GM23338 (cell line): Measurements from ENCODE around the gene NUDT6. TPM values are rescaled to one million over a fixed set of nuclear protein-coding genes. Genes with fewer than 3 reads are reported as not detected.

ENCODE experiments used
- ATAC-seq: fragments of 200-7000 bp; cut with Tn5 transposase; 3 replicates; pipeline ENCODE4 v1.9.1; 2020
- DNase-seq: peaks from one replicate; pipeline ENCODE4 v3.0.0-alpha.2; 2015; ENCODE audit warnings: low spot score
- H2AFZ ChIP-seq: fragments of 200-600 bp; sonication (generic); 2 replicates; pipeline ENCODE4 v1.8.0; 2016; ENCODE audit warnings: antibody characterized with exemption, mild to moderate bottlenecking, moderate library complexity
- H3F3A ChIP-seq: fragments of 200-600 bp; sonication (generic); replicated peaks from 2 replicates; pipeline ENCODE4 v1.8.0; 2017; ENCODE audit warnings: antibody characterized with exemption, mixed run types, low read depth
- H3K27ac ChIP-seq: fragments of 200-600 bp; sonication (generic); 2 replicates; pipeline ENCODE4 v1.6.1; 2016; ENCODE audit warnings: low read depth
- H3K27me3 ChIP-seq: fragments of 200-600 bp; sonication (generic); 2 replicates; pipeline ENCODE4 v1.8.0; 2016; ENCODE audit warnings: mild to moderate bottlenecking, mixed run types, moderate library complexity; ENCODE audit not compliant: insufficient read depth
- H3K36me3 ChIP-seq: fragments of 200-600 bp; sonication (generic); 2 replicates; pipeline ENCODE4 v1.8.0; 2016; ENCODE audit warnings: mild to moderate bottlenecking; ENCODE audit not compliant: insufficient read depth
- H3K4me1 ChIP-seq: fragments of 200-600 bp; sonication (generic); 2 replicates; pipeline ENCODE4 v1.8.0; 2016; ENCODE audit warnings: mild to moderate bottlenecking, moderate library complexity; ENCODE audit not compliant: insufficient read depth
- H3K4me2 ChIP-seq: fragments of 200-600 bp; sonication (generic); 2 replicates; pipeline ENCODE4 v1.7.1; 2017; ENCODE audit warnings: mixed run types
- H3K4me3 ChIP-seq: fragments of 200-600 bp; sonication (generic); 2 replicates; pipeline ENCODE4 v1.6.1; 2016; ENCODE audit warnings: mixed run types
- H3K79me2 ChIP-seq: fragments of 200-600 bp; sonication (generic); replicated peaks from 2 replicates; pipeline ENCODE4 v1.8.0; 2017; ENCODE audit warnings: mild to moderate bottlenecking; ENCODE audit not compliant: insufficient read depth
- H3K9me2 ChIP-seq: fragments of 200-600 bp; sonication (generic); 2 replicates; pipeline ENCODE4 v1.8.0; 2017; ENCODE audit not compliant: insufficient read depth
- H4K20me1 ChIP-seq: fragments of 200-600 bp; sonication (generic); replicated peaks from 2 replicates; pipeline ENCODE4 v1.8.0; 2017; ENCODE audit warnings: mild to moderate bottlenecking; ENCODE audit not compliant: insufficient read depth
- H3K27ac Mint-ChIP-seq: 2 replicates; pipeline ENCODE4 v1.8.0; 2020; ENCODE audit warnings: inconsistent platforms, mild to moderate bottlenecking, moderate library complexity, mixed read lengths
- H3K27me3 Mint-ChIP-seq: 3 replicates; pipeline ENCODE4 v1.8.0; 2022; ENCODE audit warnings: low read depth, mild to moderate bottlenecking, moderate library complexity, mixed read lengths, inconsistent platforms; ENCODE audit not compliant: insufficient read depth, poor library complexity
- H3K36me3 Mint-ChIP-seq: 3 replicates; pipeline ENCODE4 v1.8.0; 2021; ENCODE audit warnings: low read depth, mild to moderate bottlenecking, inconsistent platforms, moderate library complexity, mixed read lengths
- H3K4me1 Mint-ChIP-seq: 3 replicates; pipeline ENCODE4 v1.8.0; 2020; ENCODE audit warnings: mild to moderate bottlenecking, inconsistent platforms, mixed read lengths
- H3K4me3 Mint-ChIP-seq: 3 replicates; pipeline ENCODE4 v1.8.0; 2021; ENCODE audit warnings: moderate library complexity, mild to moderate bottlenecking, inconsistent platforms, mixed read lengths
- H3K9me3 Mint-ChIP-seq: 3 replicates; pipeline ENCODE4 v1.8.0; 2020; ENCODE audit warnings: moderate library complexity, mild to moderate bottlenecking, inconsistent platforms, mixed read lengths
- CREB1 ChIP-seq: fragments of 250-450 bp; sonication (Bioruptor Pico); IDR thresholded peaks from 2 replicates; pipeline ENCODE4 v1.5.0; 2020; ENCODE audit warnings: low read depth, mild to moderate bottlenecking, moderate library complexity
- EZH2 ChIP-seq: fragments of 200-600 bp; sonication (generic); IDR thresholded peaks from one replicate; pipeline ENCODE4 v1.8.0; 2017; ENCODE audit warnings: antibody characterized with exemption, mild to moderate bottlenecking, low read depth; ENCODE audit not compliant: unreplicated experiment
- EZH2phosphoT487 ChIP-seq: fragments of 200-600 bp; sonication (generic); IDR thresholded peaks from one replicate; pipeline ENCODE4 v1.8.1; 2018; ENCODE audit warnings: antibody characterized with exemption; ENCODE audit not compliant: unreplicated experiment
- JUNB ChIP-seq: IDR thresholded peaks from one replicate; pipeline ENCODE4 v1.6.1; 2016; ENCODE audit warnings: antibody characterized with exemption; ENCODE audit not compliant: unreplicated experiment
- NANOG ChIP-seq: IDR thresholded peaks from 2 replicates; pipeline ENCODE4 v1.6.1; 2016; ENCODE audit warnings: antibody characterized with exemption, borderline replicate concordance
- POLR2AphosphoS5 ChIP-seq: IDR thresholded peaks from 2 replicates; pipeline ENCODE4 v1.6.1; 2016; ENCODE audit warnings: antibody characterized with exemption, low read depth
- REST ChIP-seq: IDR thresholded peaks from one replicate; pipeline ENCODE4 v1.6.1; 2018; ENCODE audit warnings: antibody characterized with exemption; ENCODE audit not compliant: unreplicated experiment
- STAT1 ChIP-seq: IDR thresholded peaks from one replicate; pipeline ENCODE4 v1.6.1; 2016; ENCODE audit warnings: antibody characterized with exemption; ENCODE audit not compliant: unreplicated experiment
- ZNF114 ChIP-seq: fragments of 250-450 bp; sonication (Bioruptor Pico); IDR thresholded peaks from 2 replicates; pipeline ENCODE4 v1.5.0; 2020; ENCODE audit warnings: mild to moderate bottlenecking, moderate library complexity
- ZNF331 ChIP-seq: fragments of 250-450 bp; sonication (Bioruptor Pico); IDR thresholded peaks from 2 replicates; pipeline ENCODE4 v1.5.0; 2020; ENCODE audit warnings: low read depth, mild to moderate bottlenecking, moderate library complexity
- ZNF462 ChIP-seq: fragments of 250-450 bp; sonication (Bioruptor Pico); IDR thresholded peaks from 2 replicates; pipeline ENCODE4 v1.5.0; 2020; ENCODE audit warnings: mild to moderate bottlenecking, moderate library complexity
- polyA plus RNA-seq: library from polyadenylated mRNA; unstranded; fragments of >200 nt; fragmentation: Nextera tagmentation; extraction: Ambion mirVana; gene quantifications from 2 replicates; pipeline ENCODE4 v1.2.1, GENCODE V29; 2016
- total RNA-seq: library from RNA; depleted of rRNA; stranded (reverse); fragments of >200 nt; shearing (Covaris generic); gene quantifications from 2 replicates; pipeline ENCODE4 v1.2.3, GENCODE V29; 2014
- TF ChIP-seq, protein P1 (sequence below), 2 experiments: fragments of 200-600 bp in 1 of 2; sonication (generic) in 1 of 2; conservative IDR thresholded peaks; 2 replicates each; pipeline versions ENCODE4 v1.5.1 to v1.6.1; 2016 to 2017; ENCODE audit warnings: antibody characterized with exemption in 2 of 2, low read depth in 2 of 2, mild to moderate bottlenecking in 2 of 2, moderate library complexity in 1 of 2
- TF ChIP-seq, protein P2 (sequence below): IDR thresholded peaks from 2 replicates; pipeline ENCODE4 v1.6.1; 2016; ENCODE audit warnings: antibody characterized with exemption

The NUDT6 gene
- total and polyA plus RNA-seq, 2 experiments from 2014 or later = 4.9 to 9.1 TPM

DNA sequence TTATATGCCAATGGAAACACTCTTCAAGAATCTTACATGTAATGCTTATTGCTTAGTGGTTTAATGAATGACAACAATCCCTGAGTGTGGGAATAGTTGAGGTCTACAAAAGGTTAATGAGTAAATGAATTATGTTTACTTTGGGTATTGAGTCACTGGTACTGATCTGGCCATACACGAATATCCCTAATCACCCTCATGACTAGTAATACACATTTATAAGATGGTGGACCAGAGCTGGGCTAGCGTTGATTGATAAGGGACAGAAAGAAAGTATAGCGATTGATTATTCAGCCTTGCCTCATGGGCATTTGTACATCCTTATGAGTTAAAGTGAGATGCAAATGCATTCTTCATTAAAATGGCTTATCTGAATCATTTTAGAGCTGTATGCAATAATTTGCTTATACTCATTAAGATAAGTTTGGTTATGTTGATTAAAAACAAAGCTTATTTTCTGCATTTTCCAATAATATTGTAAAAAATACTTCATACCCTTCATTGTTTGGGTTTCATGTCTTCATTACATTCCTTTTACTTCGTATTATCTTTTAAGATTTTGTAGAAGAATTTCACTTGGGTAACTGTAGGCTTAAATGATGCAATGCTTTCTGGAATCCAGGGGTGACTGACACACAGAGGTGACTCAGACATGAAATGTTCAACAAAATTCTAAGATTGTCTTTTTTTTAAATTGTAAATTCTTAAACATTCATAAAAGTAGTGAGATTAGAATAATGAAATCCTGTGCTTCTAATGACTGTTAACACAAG is 48.4 kb downstream of the NUDT6 start:
- Histone ChIP-seq H3K36me3 (peaks cover 27% of the 10 kb centered on the region), H3F3A (peaks cover 11% of the 10 kb centered on the region; the same call in 1 of the 2 replicates), H2AFZ (no peak overlapping the region), H3K27ac (peak overlapping the region; percentile 23), H3K4me2 (no peak overlapping the region), H3K4me1 (peaks cover 26% of the 10 kb centered on the region), H3K4me3 (no peak overlapping the region), H3K9me2 (peaks cover 3% of the 10 kb centered on the region; the same call in 1 of the 2 replicates), H3K79me2 (peaks cover 100% of the 10 kb centered on the region), H3K27me3 (no peaks in the 10 kb centered on the region), H4K20me1 (peaks cover 59% of the 10 kb centered on the region)
- Mint-ChIP-seq H3K4me3 (no peak overlapping the region), H3K36me3 (peaks cover 56% of the 10 kb centered on the region), H3K27me3 (peaks cover 9% of the 10 kb centered on the region), H3K9me3 (peaks cover 9% of the 10 kb centered on the region), H3K4me1 (peaks cover 45% of the 10 kb centered on the region), H3K27ac (no peak overlapping the region; the same call in 1 of the 2 replicates)
- TF ChIP-seq NANOG (no peak), ZNF331 (no peak), REST (no peak), EZH2 (no peak), ZNF462 (CRISPR knock-in tag) (no peak), ZNF114 (CRISPR knock-in tag) (no peak), POLR2AphosphoS5 (no peak), JUNB (no peak), CREB1 (CRISPR knock-in tag) (no peak), EZH2phosphoT487 (no peak), STAT1 (no peak)
- TF ChIP-seq, protein P1, sequence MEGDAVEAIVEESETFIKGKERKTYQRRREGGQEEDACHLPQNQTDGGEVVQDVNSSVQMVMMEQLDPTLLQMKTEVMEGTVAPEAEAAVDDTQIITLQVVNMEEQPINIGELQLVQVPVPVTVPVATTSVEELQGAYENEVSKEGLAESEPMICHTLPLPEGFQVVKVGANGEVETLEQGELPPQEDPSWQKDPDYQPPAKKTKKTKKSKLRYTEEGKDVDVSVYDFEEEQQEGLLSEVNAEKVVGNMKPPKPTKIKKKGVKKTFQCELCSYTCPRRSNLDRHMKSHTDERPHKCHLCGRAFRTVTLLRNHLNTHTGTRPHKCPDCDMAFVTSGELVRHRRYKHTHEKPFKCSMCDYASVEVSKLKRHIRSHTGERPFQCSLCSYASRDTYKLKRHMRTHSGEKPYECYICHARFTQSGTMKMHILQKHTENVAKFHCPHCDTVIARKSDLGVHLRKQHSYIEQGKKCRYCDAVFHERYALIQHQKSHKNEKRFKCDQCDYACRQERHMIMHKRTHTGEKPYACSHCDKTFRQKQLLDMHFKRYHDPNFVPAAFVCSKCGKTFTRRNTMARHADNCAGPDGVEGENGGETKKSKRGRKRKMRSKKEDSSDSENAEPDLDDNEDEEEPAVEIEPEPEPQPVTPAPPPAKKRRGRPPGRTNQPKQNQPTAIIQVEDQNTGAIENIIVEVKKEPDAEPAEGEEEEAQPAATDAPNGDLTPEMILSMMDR (conservative IDR thresholded peaks at IDR 0.05; ENCODE audit: low read depth in 2 of 2) = no peak
- TF ChIP-seq, protein P2, sequence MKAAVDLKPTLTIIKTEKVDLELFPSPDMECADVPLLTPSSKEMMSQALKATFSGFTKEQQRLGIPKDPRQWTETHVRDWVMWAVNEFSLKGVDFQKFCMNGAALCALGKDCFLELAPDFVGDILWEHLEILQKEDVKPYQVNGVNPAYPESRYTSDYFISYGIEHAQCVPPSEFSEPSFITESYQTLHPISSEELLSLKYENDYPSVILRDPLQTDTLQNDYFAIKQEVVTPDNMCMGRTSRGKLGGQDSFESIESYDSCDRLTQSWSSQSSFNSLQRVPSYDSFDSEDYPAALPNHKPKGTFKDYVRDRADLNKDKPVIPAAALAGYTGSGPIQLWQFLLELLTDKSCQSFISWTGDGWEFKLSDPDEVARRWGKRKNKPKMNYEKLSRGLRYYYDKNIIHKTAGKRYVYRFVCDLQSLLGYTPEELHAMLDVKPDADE = no peak
- DNase-seq = no peak
- ATAC-seq = no peak
